Keratinocyte (primary cell): Measurements from ENCODE around the gene DFFB.

Experiments used
- EZH2 ChIP-seq: IDR thresholded peaks from one replicate; pipeline ENCODE4 v1.6.1; 2012; ENCODE audit warnings: inconsistent platforms, mild to moderate bottlenecking, low read length, moderate library complexity
- TF ChIP-seq, protein P1 (sequence below), 3 experiments: IDR thresholded peaks in 1 of 3; conservative IDR thresholded peaks in 1 of 3; optimal IDR thresholded peaks in 1 of 3; 2 replicates in 2 of 3; 3 replicates in 1 of 3; pipeline versions ENCODE3 to v1.5.1; 2011; ENCODE audit warnings: low read length in 3 of 3, mild to moderate bottlenecking in 3 of 3, moderate library complexity in 2 of 3, control low read depth in 1 of 3, inconsistent platforms in 1 of 3; ENCODE audit not compliant: insufficient read depth in 2 of 3; ENCODE audit errors: extremely low read depth in 1 of 3

DNA sequence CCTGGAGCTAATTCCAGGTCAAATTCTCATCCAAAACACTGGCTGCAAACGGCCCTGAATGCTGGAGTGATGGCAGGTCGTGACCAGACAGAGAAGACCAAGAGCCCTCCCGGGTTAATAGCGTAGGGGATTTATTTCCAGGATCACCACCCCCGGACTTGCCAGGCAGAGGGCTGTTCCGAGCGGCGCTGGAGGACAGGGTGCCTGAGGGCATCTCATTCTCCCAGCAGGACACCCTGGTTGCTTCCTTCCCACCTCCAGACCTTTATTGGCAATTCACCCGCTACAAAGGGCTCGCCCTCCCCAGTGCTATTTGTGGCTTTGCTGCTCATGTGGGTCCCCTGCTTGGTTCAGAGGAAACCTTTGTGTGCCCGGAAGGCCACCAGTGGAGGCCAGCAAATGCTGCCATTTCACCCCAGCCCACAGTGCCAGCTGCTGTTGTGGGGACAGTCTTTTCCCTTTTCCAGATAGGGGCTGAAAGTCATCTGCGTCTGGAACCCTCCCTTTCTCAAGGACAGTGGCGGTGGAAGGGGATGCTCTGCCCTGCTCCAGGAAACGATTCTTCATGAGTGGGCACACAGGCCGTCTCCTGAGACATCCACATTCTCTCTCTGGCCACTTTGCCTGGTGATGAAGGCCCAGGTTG, 61.8 kb downstream of the DFFB start:
- TF ChIP-seq, protein P1, sequence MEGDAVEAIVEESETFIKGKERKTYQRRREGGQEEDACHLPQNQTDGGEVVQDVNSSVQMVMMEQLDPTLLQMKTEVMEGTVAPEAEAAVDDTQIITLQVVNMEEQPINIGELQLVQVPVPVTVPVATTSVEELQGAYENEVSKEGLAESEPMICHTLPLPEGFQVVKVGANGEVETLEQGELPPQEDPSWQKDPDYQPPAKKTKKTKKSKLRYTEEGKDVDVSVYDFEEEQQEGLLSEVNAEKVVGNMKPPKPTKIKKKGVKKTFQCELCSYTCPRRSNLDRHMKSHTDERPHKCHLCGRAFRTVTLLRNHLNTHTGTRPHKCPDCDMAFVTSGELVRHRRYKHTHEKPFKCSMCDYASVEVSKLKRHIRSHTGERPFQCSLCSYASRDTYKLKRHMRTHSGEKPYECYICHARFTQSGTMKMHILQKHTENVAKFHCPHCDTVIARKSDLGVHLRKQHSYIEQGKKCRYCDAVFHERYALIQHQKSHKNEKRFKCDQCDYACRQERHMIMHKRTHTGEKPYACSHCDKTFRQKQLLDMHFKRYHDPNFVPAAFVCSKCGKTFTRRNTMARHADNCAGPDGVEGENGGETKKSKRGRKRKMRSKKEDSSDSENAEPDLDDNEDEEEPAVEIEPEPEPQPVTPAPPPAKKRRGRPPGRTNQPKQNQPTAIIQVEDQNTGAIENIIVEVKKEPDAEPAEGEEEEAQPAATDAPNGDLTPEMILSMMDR (optimal IDR thresholded peaks at IDR 0.05 in 1 of 3, IDR thresholded peaks at IDR 0.05 in 1 of 3, conservative IDR thresholded peaks at IDR 0.05 in 1 of 3; ENCODE audit: extremely low read depth in 1 of 3, insufficient read depth in 2 of 3, low read length in 3 of 3): no peak
- no peak for TF ChIP-seq EZH2
